Measurements from ENCODE around the gene SLC1A7.

Gene SLC1A7

DNA sequence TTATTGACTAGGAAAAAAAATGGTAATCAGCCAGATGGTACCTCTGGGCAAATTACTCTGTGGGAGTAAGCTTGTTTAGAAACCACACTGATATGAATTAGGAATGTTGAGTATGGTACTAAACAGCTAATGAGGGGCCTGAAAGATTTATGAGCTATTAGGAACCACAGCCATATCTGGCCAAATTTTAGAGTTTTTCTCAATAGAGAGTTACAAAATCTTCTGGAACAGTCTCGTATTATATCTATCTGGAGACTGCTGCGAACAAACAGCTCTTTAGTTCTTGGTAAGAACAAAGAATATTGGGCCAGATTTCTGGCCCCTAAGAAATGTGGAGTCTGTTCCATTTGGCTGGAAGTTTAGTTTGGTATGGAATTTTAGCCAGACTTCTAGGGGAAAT lies 85.3 kb downstream of the SLC1A7 start:
- DNase-seq = no peak

DNA sequence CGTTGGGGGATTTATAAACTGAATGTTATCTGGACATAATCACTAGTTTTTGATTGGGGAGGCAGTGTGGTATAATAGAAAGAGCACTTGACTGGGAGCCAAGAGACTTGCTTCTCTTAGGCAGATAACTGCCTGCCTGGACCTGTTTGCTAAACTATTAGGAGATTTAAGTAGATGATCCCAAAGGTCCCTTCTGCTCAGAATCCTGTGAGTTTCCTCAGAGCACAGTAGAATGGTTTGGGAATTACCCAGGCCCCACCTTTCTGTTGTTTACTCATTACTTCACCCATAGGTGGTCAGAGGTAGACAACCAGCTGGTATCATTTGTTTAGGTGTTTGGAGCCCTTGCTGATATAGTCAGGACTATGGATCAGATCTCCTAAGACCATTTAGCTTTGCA lies 90.8 kb downstream of the SLC1A7 start:
- no peak for DNase-seq

DNA sequence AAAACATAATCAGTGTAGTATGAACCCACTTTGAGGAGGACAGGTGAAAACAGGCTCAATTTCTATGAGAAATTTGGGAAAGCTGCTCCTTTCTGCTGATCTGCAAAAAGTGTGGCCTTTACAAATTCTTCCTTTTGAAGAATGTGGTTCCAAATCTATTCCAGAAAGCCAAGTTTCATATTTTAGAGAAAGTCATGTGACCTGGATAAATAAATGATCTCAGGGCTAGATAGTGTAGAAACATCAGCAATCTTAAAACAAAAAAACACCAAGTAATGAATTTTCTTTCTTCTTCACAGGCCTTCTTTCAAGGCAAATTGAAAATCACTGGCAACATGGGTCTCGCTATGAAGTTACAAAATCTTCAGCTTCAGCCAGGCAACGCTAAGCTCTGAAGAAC lies 92.1 kb downstream of the SLC1A7 start:
- DNase-seq = no peak

DNA sequence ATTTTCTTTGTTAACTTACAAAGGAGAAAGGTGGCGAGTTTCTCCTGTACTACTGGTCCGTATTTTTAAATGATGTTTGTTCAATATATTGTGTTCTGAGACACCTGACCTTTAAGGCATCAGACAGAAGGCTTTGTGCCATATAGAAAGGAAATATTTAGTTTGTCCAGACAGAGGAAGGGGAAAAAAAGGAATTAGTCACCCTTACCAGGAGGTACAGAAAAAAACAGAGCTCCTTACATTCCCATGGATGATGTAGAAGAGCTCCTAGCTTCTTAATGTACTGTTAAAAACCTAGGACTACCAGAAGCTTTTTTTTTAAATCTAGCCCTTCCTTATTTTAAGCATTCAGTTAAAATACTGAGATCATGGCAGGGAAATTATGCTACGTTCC lies 92.9 kb downstream of the SLC1A7 start:
- no peak for DNase-seq

DNA sequence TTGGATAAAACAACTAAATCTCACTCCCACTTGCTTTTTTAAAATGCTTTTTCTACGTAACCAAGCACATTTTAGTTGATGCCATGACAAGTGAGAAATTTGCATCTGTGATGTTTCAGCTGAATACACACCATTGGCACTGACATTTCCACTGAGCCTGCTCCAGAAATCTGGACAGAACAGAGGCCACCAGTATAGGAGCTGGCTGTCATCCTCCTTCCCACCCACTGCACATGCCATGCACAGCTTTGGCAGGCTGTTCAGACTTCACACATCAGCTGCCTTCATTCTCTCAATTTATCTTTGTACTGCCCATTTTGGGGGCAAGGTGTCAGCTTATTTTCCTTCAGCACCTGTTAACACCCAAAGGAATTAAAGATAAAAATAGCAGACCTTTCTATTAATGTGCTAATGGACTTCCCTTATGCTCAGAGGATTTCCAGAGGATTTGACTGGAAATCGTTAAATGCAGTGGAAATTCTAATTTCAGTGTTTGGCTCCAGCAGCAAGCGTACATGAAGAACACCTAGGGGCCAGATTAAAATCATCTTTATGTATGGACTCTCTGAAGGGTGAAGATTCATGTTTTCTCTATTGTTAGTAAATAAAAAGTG lies 93.4 kb downstream of the SLC1A7 start:
- peak; percentile 44 for DNase-seq

DNA sequence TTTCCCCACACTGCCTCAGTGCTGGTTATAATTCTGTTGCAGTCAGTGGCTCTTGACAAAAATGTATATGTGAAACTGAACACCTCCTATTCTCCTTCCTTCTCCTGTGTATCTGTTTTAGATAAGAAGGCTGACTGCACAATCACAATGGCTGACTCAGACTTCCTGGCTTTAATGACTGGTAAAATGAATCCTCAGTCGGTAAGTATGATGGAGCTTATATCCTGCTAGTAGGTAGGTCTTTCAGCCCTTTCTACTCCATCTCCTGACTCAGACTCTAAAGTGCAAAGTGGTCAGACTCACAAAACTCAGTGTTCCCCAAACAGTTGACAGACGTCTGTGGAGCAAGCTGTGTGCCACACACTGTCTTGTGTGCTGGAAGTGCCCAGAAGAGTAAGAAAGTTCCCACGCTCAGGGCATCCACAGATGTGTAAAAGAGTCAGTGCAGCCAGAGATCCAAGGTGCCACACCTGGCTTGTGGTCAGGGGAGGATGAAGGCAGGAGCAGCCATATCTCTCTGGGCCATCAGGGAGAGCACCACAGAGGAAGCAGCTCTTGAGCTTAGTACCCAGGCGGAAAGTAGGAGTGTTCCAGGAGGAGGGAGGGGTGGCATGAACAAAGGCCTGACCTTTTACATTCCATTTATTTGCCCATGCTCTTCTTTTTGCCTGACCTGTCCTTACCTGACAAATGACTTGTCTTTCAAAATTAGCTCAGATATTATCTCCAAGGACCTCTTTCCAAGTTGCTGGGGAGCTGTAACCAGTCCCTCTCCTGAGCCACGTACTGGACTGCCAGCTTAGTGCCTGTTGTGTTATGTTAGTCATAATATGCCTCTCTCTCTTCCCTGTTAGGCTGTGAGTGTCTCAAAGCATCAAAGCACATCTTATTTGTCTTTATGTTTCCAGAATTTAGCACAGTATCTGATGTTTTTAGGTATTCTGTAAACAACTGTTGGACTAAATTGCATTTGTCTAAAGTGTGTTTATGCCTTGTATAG lies 94.4 kb downstream of the SLC1A7 start:
- no peak for DNase-seq

DNA sequence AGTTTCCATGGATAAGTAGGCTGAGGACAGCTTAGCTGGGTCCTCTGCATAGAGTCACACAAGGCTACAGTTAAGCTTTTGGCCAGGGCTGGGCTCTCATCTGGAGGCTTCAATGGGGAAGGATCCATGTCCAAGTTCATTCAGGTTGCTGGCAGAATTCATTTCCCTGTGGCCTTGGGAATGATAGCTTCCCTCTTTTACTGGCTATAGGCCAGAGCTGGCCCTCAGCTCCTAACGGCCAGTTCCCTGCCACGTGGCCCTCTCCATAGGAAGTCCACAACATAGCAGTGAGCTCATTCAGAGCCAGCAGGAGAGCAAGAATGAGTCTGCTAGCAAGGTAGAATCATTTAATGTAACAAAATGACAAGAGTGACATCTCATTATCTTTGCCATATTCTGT lies 95.5 kb downstream of the SLC1A7 start:
- no peak for DNase-seq

DNA sequence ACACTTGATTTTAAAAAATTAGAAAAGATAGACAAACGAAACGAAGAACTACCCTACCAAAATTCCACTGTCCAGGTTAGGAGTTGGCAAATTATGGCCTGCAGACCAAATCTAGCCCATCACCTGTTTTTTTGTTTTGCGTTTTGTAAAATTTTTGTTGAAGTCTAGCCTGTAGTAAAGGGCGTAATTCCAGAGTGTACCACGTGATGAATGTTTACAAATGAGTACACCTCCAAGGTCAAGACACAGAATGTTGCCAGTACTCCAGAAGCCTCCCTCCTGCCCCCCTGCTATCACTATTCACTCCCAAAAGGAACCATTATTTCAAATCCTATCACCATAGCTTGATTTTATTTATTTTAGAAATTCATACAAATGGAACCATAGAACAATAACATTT lies 97.5 kb downstream of the SLC1A7 start:
- no peak for DNase-seq

DNA sequence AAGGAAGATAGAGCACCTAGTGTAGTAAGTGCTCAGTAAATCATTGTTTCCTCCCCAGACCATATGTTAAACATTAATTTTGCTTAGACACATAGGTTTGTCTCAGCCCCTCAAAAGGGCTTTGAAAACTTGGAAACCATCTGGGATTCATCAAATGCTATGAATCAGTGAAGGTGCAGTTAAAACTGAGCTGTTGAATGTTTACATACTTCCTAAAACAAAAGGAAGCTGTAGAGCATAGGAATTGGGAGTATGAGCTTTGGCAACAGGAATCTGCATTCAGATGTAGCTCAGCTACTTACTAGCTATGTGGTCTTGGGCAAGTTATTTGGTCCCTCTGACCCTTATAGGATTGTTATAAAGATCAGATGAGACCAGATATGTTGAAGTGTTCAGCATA lies 99.2 kb downstream of the SLC1A7 start:
- no peak for DNase-seq

DNA sequence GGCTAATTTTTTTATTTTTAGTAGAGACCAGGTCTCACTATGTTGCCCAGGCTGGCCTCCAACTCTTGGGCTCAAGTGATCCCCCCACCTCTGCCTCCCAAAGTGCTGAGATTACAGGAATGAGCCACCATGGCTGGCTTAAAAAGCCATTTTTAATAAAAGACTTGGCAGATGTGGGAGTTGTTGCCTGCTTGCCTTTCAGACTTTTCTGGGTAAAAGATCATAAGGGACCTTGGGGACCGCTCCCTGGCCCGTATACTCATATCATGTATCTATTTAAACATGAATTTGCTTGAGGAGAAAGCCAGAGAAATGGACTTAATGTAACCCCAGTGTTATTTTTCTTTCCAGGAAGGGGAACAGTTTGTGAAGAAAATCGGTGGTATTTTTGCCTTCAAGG lies 103.9 kb downstream of the SLC1A7 start:
- peak; percentile 58 for DNase-seq
